MV-4-11 (cell line): ENCODE results near the gene ZNF628.

Experiments used
- DNase-seq: peaks from one replicate; lab custom pipeline; 2025; lab: John Stamatoyannopoulos, UW

Gene ZNF628

DNA sequence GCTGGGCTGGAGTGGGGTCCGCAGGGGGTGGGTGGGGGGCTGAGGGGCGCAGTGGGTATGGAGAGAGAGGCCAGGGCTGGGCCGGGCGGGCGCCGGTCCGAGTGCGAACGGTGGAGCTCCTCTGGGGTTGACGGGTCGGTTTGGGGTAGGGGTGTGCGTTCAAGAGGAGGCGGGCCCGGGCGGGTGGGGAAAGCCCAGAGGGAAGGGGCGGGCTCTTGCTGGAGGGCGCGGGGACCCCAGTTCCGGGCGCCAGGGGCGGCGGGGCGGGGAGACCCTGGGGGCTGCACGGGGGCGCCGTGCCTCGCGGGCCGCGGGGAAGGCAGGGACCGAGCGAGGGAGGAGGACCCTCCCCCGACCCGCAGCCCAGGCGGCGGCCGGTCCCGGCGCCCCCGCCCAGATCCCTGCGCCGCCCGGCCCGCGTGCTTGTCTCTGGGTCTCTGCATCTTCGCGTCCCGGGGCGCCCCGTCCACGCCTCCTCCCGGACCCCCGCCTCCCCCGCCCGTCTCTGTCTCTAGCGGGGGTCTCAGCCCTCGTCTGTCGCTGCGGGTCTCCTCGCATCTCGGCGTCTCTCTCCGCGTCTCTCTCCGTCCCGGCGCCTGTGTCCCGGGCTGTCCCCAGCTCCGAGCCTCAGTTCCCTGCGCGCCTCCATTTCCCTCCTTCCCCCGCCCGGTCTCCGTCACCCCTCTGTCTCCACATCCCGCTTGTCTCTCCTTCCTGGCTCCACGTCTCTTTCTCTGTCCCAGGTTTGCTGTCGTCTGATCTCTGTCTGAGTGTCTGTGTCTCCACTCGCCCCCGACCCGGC lies 25.1 kb upstream of the ZNF628 start:
- DNase-seq: no peak

DNA sequence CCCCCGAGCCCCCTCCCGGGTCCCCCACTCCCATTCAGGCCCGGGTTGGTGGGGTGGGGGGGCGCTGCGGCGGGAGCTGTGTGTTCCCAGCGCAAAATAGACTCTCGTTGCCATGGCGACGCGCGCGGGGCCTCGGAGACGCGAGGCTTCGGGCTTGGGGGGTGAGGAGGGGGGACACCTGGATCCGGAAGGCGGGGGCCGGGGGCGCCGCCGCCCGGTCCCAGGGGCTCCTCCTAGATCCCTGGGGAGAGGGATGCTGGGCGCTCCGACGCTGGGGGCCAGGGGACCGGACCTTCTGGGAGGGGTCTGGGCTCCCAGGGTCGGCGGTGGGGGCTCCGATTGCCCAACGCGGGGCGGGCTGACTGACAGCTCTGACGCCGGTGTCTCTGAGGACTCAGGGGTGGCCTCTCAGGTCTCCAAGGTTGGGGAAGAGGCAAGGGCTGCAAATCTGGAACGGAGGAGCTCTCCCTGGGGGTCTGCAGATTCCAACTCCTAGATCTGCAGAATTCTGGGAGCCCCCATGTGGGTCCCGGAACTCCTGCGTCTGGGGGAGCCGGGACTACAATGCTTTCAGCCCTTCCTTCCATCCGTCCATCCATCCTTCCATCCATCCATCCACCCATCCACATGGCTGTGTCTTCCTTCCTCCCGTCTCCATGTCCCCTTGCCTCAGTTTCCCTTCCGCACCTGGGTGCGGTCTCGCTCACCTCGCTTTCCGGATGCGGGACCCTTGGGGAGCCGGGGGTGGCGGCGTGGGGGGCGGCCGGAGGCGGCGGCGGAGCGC lies 24.3 kb upstream of the ZNF628 start:
- no peak for DNase-seq

DNA sequence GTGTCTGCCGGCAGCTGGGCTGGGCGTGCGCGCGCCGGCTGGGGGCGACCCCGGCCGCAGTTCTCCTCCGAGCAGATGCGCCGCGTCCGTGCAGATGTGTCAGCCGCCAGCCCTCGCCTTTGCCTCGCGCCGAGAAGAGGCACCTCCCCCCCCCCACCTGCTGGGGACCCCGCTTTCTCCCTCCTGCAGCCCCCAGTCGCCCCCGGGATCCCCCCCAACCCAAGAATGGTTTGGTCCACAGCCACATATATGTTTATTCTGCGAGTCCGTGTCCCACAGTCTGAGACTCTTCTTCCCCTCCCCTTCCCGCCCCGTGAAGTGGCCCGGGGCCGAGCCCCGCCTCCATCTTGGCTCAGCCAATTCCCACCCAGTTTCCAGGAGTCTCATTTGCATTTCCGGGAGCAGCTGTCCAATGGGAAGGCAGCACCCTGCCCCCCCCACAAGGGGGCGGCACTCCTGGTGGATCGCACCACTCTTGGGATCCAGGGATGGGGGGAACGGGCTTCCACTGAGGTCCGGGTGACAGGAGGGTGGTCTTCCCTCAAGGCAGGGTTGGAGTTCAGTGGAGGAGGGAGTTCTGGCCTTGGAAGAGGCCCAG lies 23.6 kb upstream of the ZNF628 start:
- peak; percentile 91 for DNase-seq

DNA sequence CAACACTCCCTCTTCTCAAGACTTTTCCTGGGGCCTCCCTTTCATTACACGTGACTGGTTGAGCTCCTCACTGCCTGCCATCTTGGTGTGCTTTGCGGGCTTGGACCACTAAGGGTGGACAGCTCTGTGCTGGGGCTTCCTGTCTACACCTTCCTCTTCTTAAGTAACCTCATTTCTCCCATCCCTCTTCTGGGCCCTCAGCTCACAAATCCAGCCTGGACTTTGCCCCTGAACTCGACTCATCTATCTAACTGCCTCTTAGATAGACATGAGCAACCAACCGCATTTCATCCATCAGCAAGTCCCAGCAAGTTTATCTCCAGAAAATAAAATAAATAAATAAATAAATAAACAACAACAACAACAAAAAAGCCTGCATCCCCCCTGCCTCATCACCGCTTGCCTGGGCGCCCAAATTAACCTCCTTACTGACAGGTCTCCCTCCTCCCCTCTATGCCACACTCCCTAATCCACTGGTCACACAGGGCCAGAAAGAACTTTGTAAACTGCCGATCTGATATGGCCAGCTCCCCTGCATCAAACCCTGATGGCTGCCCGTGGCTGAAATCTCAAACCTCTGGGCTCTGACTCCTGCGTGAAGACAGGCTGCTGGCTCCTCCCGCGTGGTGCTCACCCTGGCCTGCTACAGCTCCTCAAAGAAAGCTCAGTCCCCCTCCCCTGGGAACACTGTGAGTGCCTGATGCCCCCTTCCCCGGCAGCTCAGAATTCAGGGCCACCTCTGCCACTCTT lies 22.7 kb upstream of the ZNF628 start:
- no peak for DNase-seq

DNA sequence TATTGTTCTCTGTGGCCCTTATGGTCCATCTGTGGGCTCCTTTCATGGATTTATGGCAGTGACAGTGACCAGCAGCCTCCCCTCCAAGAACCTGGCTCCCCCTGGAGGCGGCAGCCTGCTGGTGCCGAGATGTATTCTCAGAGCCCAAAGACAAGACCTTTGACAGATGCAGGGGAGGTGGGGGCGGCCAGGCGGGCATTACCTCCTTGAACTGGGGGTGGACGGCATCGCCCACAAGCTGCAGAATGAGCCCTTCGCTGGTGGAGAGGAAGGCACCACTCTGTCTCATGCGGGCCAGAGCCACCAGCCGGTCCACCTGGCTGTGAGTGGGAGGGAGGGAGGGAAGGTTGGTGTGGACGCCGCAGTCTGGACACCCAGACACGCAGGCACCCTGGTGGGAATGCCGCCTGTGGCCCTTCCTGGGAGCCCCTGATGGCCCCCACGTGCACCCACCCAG lies 21.6 kb upstream of the ZNF628 start:
- peak; percentile 37 for DNase-seq

DNA sequence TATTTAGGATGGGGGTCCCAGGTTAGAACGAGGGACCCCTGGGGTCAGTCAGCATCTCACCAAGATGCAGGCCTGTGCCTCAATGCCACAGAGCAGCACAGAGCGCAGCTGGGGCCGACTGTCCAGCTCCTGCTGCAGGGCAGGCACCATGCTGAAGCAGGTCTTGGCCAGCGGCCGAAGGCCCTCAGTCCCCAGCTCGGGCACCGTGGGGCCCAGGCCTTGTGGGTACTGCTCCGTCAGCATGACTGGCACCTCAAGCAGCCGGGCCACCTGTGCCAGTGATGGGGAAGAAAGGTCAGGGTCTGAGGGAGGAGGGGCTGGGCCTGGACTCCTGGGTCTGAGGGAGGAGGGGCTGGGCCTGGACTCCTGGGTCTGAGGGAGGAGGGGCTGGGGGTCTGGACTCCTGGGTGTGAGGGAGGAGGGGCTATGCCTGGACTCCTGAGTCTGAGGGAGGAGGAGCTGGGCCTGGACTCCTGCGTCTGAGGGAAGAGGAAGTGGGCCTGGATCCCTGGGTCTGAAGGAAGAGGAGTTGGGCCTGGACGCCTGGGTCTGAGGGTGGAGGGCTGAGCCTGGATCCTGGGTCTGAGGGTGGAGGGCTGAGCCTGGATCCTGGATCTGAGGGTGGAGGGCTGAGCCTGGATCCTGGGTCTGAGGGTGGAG lies 20.7 kb upstream of the ZNF628 start:
- no peak for DNase-seq

DNA sequence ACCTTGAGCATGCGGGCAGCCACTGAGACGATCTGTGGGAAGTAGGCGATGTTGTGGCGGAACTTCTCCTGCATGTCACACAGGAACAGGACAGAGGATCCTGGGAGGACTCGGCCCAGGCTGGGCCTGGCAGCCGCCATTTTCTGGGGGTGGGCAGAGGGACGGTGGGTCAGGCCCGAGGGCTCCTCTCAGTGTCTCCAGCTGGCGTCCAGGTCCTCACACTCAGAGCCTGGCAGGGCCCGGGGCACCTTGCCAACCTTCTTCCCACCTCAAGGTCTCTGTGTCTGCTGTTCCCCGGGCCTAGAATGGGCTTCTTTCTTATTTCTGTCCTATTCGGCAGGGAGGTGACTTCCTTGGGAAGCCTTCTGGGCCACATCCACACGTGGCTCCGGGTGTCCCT lies 20.1 kb upstream of the ZNF628 start:
- DNase-seq: no peak

DNA sequence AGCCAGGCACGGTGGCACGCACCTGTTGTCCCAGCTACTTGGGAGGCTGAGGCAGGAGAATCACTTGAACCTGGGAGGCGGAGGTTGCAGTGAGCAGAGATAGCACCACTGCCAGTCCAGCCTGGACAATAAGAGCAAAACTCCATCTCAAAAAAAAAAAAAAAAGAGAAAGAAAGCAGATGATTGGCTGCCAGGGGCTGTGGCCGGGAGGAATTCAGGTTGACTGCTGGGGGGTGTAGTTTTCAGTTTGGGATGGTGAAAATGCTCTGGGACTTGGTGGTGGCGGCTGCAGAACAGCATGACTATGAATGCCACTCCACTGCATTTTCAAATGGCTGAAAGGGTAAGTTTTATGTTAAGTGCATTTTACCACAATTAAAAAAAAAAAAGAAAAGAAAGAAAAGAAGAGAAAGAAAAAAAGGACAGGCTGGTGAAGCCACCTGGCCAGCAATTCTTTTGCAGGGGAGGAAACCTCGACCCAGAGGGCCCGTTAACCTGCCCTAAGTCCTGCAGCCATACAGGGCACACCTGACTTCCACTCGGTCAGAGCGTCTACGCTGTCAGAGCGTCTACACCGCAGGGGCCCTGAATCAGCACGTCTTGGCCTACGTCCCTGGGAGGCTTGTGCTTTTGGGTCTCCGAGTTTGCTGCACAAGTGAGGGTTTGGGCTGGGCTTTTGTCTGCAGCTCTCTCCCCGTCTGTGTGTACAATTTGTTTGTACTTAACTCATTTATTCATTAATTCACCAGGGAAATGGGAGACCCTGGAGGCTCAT lies 18.5 kb upstream of the ZNF628 start:
- DNase-seq: no peak

DNA sequence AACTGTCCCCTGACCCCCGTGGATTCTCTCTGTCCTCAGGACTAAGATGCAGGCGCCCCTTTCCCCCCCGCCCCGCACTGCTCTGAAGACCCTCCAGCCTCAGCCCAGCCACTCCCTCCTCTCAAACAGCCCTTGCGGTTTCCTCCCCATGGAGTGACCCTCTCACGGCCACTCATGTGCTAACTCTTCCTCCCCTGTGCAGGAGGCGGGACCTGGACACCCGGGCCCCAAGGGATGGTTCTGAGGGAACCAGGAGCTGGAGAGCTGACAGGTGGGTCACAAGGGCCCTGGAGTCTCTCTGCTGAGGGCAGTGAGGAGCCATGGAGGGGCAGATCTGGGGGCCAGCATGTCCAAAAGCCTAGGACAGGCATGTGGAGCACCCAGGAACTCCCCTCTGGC lies 16.9 kb upstream of the ZNF628 start:
- no peak for DNase-seq

DNA sequence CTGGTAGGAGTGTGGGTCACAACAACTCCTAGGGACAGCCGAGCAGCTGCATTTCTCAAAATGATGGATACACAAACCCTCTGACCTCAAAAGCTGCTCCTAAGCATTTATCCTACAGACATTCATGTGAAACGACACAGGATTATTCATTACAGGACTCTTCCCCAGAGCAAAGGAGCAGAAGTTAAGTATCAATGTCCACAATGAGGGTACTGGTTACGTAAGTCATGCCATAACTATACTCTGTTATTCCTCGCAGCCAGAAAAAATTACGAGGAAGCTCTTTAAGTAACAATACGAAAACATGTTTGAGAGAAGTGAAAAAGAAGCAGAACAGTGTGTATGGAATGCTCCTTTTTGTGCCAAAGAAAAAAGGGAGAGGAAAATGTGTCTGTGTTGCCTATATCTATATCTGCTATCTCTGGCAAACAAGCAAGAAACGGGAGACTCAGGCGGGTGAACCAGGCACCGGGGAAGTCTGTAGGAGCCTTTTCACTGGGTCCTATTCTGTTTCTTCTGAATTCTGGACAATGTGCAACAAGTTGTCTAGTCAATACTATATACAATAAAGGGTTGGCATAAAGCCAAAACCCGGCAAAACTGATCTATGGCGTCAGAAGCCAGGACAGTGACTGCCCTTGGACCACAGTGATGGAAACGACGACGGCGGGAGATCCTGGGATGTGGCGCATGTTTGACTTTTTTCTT lies 16.3 kb upstream of the ZNF628 start:
- peak; percentile 61 for DNase-seq

DNA sequence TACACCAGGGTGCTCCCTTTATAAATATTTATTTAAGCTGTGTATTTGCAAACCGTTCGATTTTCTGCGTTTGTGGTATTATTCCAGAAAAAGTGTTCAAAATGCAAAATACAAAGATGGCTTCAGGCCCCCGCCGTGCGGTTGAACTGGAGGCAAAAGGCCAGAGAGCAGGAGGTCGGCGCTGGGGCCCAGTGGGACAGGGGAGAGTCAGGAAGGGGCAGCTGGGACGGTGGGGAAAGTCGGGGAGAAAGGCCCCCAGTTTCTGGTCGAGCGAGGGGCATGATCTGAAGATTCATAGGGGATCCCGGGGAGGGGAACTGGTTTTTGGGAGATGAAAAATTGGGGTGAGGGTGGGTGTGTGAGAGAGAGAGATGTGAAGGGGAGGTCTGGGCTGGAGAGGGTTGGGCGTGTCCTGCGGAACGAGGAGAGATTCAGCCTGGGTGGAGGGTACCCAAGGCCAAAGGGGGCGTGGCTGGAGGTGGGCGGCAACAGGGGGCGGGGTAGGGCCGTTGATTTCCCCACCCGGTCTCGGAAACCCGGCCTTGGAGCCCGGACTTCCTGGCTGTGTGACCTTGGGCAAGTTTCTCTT lies 15.7 kb upstream of the ZNF628 start:
- DNase-seq: peak; percentile 56

DNA sequence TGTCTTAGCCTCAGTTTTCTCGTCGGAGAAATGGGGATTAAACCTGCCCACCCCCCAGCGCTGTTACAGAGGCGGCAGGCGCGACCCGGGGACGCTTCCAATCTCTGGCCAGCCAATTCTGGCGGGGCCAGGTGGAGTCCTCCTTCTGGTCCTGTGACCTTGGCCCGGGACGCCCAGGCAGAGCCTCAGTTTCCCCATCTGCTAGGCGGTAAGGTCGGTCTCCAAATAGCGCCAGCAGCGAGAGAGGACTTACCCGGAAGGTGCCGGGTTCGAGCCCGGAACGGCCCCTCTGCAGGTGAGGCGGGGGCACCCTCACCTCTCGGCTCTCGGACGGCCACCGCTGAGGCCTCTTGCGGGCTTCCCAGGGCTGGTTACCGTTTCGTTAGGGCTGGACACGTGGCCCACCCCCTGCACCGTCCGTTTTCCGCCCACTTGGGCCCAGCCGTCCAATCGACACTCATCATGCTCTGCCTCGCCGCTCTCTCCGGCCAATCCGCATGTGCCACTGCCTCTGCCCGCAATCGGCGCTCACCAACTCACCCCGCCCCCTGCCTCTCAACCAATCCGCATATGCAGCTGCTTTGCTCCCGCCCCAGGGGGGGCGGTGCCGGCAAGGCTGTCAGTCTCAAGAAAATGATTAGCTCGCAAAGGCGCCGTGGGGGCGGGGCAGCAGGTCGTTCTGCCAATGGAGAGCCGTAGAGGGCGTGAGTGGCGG lies 15.0 kb upstream of the ZNF628 start, which contains the start of gene ISOC2:
Gene ISOC2 (minus strand): TSS at position 384 of the 715 bp plus-strand sequence. CDS start 5,156 bp downstream, outside the sequence.
- peak; percentile 100 for DNase-seq

DNA sequence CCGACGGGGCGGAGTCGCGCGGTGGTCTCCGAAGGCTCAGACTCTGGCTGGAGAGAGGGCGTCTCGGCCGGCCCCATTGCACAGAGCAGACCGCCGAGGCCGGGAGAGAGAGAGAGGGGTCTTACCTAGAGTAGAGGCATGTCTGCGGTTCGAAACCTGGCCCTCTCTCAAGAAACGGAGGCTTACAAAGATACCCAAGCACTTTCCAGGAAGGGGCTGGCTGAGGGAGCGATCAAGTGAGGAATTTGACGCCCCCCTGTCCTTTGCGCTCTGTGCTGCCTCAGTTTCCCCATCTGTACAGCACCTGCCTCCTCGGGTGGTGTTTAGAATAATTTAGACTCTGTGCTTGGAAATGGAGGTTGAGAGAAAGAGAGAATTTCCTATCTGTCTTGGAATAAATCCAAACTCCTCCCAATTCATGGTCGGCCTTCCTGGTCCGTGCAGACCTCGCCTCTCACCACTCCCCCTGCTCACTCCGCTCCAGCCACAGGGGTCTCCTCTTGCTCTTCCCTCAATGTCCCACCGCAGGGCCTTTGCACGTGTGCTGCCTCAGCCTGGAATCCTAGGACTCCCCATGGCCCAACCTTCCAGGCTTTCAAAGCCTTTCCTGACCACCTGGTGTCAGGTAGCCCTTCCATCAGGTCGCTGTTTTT lies 14.3 kb upstream of the ZNF628 start:
- DNase-seq: peak; percentile 57

DNA sequence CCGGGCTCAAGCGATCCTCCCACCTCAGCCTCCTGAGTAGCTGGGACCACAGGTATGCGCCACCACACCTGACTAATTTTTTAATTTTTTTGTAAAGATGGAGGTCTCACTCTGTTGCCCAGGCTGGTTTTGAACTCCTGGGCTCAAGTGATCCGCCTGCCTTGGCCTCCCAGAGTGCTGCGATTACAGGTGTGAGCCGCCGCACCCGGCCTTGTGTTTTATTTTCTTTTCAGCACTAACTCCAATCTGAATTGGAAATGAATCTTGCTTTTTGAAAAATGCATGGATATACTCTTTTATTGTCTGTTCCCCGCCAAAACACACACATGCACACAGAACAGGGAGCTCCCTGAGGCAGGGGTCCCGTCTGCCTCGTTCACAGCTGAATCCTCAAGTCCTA lies 13.7 kb upstream of the ZNF628 start:
- DNase-seq: no peak

DNA sequence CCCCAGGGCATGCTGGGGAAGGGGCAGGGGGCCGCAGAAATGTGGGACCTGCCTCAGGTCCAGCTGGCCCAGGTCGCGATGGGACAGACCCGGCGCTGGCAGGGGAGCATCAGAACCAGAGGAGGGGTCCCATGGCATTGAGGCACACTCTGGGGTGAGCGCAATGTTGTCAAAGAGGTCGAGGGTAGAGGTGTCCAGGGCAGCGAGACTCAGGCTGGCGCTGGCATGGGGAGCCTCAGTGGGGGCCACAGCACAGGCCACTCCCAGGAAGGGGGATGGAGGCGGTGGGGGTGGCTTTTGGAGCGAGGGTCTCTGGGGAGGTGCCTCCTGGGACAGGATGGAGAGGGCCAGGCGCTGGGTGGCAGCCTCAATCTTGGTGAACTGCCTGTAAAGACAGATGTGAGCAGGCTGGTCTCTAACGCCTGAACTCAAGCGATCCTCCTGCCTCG lies 12.8 kb upstream of the ZNF628 start:
- DNase-seq: no peak

DNA sequence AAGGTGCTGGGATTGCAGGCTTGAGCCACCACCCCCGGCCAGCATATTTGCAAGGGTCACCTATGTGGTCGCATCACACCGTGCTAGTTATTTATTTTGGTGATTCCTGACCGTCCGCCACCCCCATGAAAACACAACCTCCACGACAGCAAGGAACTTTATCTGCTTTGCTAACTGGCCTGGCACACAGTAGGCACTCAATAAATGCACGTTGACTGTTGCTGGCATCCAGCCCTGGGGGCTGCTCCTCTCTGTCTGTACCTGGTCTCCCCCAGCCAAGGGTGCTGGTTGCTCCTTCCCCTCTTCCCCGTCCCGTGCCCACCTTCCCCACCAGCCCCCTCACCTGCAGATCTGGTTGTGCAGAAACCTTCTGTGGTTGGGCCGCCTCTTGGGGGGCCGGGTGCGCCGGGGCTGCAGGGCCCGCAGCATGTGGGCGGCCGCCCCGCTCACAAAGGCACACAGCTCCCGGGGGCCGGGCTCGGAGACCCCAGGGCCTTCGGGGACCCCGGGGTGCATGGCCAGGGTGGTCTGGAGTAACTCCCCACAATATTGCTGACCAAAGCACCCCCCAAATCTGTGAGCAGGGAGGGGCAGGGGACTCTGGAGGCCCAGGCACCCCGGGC lies 12.3 kb upstream of the ZNF628 start:
- DNase-seq: no peak

DNA sequence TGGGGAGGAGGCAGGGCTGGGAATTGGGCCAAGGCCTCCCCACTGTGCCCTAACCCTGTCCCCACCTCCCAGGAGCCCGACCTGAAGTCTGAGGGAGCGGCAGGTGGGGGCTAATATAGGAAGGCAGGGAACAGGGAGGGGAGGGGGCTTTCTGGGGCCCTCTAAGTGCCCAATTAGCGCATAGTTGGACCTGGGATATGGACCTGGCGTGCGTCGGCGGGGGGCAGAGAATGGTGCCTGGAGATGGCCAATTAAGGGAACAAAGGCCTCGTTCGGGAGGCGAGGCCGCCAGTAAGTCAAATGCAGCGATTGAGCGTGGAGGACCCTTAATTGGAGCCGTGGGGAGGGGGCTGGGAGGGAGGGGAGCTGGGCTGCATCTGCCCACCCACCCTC lies 11.8 kb upstream of the ZNF628 start, which contains the start of gene C19orf85:
Gene C19orf85 (minus strand): TSS at position 90 of the 393 bp plus-strand sequence. CDS start 197 bp downstream, outside the sequence.
- no peak for DNase-seq
